Amniotic epithelial cell (primary cell): Measurements from ENCODE around the gene RPTOR.

Experiments
- DNase-seq: peaks from one replicate; pipeline ENCODE4 v3.0.0-alpha.2; 2010; ENCODE audit warnings: low read depth

Gene RPTOR

DNA sequence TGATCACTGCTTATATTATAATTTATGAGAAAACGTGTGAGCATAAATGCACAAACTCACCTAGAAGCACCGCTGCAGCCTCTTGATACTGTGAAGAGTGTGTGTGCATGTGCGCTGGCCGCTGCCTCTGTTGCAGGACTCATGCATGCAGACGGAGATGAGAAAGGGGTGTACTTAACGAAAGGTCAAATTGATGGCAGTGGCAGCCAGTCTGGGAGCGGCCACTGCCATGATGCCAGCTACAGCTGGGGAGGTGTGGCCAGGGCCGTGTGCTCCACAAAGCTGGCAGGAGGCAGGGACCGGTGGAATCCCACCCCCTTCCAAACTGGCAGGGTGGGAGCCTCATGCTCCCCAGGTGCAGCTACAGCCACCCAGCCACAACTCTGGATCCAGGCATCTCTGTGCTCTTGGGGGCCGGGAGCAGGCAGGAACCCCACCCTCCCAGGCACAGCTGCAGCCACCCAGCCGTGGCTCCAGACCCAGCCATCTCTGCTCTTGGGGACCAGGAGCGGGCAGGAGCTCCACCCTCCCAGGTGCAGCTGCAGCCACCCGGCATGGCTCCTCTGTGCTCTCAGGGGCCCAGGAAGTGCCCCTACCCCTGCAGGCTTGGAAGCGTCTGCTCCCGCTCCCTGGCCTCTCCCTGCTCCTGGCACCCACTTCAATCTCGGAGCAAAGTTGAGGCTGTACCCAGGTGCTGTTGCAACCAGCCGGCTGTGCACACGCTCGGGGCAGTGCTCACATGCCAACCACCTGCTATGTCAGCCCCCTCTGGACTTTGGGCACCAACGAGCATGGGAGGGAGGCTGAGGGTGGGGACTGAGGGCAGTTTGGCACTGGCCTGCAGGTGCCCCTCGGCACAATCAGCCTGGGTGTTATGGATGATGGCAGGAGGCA, 369.5 kb downstream of the RPTOR start:
- no peak for DNase-seq

DNA sequence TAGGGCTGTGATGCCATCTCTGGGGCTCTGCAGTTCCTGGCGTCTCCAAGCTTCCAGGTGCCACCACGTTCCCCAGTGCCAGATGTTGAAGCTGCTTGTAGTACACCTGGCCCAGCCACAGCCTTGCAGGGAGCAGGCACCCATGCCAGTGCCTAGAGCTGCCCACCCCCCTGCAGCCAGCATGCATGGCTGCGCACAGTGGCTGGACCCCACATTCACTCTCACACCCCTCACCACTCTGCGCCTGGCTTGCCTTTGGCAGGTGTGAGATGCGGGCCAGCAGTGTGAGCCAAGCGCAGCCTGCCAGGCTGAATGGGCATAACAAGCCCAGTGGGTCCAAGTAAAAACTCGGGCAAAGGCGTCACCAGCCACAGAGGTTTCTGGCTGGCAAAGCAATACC, 371.6 kb downstream of the RPTOR start:
- DNase-seq = no peak

DNA sequence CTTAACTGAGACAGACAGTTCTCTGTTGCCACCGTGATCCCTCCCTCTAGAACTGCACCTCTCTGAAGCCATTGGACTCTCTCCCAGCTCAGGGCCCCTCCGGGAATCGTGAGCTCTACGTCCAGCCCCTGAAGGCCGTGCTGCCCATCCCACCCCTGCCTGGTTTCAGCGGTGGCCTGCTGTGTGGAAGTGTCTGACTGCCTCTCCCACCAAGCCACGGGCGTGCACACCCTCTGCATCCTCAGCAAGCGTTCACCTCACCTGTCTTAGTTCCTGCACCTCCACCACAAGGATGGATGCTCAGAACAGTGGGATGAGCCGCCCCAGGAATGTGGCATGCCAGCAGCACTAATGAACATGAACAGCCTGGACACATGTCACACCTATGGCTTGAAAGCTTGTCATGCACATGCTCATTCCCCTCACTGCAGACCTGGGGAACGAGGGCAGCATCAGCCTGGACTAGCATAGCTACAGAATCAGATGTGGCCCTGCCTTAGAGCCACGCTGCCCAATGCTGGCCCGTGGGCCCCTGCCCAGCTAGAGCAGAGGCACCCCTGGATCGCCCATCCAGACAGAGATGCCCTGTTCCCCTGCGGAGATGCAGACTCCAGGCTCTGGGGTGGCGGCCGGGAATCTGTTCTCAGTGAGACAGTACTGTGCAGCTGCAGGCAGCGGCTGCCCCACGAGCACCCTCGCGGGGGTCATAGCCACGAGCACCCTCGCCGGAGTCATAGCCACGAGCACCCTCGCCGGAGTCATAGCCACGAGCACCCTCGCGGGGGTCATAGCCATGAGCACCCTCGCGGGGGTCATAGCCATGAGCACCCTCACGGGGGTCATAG, 373.3 kb downstream of the RPTOR start:
- DNase-seq = no peak

DNA sequence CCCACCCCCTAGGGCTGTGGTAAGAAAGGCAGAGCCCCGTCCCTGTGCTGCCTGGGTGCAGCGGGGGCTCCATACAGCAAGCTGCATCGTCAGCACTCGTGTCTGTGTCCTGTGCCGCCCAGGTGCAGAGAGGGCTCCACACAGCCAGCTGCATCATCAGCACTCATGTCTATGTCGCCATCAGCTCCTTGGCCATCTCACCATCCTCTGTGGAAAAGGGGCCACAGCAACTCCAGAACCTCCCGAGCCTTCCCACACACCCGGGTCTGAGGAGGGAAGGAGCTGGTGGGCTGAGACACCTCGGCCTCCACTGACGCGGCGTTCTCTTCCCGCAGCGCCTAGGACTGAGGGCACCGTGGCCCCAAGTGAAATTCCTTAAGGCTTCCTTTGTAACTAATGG, 374.1 kb downstream of the RPTOR start:
- DNase-seq = no peak

DNA sequence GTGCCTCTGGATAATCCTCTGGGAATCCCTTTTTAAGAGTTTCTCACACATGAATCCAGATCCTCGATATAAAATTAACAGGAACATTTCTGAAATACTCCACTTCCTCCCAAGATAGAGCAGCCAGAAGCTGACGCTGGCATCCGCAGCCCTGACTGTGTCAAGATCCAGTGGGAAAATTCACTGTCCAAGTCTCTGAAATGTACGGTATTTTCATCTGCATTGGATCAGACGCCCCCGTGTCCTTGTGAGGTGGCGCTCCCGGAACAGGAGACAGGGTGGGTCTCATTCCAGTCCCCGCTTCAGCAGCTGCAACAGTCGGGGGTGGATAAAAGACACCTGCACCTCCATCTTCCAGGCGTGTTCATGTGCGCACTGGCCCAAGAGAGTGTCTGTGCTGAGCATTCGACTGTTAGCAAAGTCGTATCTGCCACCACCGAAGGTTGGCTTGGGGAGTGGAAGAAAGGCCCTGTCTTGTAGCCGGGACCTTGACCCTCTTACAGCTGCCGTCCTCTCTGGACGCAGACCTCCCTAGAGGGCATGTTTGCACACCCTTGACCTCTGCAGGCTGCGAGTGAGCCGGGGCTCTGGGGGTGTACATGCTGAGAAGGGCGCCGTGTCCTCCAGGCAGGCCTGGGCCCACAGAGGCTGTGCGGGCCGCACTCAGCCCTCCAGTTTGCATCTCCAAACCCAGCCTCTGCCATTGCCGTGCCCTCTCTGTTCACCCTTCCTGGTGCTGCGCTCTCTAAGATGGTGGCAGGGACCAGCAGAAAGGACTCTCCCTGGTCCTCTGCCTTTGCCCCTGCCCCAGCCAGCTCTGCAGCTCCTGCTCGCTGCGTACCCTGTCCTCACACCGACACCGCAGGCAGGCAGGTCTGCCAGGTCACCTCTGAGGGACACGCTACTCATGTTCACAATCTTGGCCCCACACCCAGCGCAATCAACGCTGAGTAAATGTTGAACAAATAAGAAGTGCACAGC, 375.0 kb downstream of the RPTOR start:
- DNase-seq = no peak

- DNase-seq = no peak
Observed at GRCh38 chr17:80920441-80920840, 375.8 kb downstream of the RPTOR start.

DNA sequence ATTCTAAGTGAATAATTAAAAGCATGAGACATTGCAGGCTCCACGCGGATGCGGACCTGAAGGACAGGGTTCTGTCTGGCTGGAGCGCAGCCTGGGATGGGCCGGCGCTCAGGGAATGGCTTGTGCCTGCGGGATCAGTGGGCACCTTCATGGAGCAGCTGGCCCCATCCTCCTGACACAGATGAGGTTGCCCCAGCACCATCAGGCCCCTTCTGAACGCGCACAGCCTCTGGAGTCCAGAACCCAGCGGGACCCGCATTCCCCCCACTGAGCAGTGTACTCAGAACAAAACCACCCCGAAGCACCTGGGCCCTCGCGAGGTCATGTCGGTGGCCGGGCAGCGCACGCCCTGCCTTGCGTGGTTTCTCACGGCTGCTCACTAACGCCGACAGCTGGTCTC, 376.5 kb downstream of the RPTOR start:
- DNase-seq = no peak

DNA sequence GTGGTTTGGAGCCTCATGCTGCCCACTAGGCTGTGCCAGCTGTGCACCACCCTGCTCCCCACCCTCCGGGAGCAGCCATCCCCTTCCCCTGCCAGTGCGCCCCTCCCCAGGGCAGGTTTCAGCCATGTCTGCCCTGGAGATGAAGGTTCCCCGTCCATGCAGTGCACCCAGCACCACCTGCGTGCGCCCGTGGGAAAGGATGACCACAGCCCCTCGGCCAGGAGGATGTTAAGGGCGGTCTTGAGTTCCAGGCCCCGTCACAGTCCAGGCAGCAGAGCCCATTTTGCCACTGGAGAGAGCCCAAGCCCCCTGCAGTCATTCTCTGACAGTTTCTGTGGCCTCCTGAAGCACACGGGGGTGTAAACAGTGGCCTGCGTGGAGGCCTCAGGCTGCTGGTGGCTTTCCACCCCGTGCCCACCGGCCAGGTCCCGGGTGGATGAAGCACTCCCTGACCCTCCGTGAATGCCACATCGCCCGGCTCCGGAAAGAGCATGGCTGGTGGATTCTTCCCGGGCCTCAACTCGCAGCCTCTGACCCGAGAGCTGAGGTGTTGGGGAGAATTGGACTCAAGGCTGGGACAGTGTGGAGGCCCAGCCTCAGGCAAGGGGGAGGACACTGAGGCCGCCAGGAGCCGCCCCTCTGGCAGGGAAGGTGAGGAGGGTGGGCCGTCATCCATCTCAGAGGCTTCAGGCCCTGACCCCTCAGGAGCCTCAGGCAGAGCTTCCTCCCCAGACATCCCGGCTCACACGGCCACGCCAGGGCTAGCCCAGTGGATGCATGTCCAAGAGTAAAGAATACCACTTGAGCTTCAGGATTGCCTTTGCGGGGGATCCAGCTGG, 377.3 kb downstream of the RPTOR start:
- no peak for DNase-seq

DNA sequence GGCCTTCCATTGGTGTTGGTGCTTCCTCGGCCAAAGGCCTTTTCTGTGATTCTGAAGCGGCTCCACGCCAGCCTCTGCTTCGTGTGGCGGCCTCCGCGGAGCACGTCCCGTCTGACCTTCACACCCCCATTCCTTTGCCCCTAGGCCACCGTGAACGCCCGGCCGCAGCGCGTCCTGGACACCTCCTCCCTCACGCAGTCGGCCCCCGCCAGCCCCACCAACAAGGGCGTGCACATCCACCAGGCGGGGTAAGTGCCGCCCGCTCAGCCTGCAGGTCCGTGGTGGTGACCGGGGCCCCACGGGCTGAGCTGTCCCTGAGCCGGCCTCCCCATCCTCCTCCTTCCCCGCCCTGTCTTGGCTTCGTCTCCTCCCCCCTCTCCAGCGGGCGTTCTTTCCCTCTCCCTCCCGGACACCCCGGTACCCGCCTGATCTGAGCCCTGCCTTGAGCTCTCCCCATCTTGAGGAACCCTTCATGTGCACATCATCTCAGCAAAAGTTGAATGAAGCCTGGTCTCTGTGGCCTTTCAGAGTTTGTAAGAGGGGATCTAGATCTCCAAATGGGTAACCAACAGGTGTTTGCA, 378.0 kb downstream of the RPTOR start:
- no peak for DNase-seq

- no peak for DNase-seq
Observed at GRCh38 chr17:80923211-80924110, 378.8 kb downstream of the RPTOR start.

GRCh38 chr17:80924111-80924806, 379.6 kb downstream of the RPTOR start:
- no peak for DNase-seq

DNA sequence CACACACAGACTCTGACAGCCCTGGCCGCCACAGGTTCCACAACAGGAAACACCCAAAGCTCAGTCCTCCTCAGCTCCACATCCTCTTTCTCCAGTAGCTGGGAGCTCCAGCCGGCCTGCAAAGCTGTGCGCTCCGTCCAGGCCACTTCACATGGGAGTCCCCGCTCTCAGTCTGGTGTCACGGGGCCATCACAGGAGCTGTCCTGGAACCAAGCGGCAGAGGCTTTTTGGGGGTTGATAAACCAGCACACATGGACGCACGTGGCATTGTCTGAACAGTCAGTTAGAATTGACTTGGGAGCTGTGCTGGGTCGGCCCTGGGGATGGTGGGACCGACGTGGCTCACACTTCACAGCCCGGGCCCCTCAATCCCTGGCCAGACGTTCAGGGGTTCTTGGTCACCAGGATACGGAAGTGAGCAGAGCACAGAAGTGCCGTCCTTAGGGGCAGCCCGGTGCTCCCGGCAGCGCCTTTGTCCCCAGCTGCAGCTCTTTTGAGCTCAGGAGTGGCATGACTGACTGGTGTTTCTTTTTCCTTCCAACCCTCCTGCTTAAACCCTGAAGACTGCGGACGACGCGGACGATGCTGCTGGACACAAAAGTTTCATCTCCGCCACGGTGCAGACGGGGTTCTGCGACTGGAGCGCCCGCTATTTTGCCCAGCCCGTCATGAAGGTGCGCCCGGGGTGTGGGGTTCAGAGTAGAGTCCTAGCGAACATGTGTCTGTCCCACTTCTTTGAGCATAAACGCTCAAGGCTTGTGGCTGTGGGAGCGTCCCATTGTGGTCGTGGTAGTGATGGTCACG, 380.4 kb downstream of the RPTOR start:
- DNase-seq = no peak

DNA sequence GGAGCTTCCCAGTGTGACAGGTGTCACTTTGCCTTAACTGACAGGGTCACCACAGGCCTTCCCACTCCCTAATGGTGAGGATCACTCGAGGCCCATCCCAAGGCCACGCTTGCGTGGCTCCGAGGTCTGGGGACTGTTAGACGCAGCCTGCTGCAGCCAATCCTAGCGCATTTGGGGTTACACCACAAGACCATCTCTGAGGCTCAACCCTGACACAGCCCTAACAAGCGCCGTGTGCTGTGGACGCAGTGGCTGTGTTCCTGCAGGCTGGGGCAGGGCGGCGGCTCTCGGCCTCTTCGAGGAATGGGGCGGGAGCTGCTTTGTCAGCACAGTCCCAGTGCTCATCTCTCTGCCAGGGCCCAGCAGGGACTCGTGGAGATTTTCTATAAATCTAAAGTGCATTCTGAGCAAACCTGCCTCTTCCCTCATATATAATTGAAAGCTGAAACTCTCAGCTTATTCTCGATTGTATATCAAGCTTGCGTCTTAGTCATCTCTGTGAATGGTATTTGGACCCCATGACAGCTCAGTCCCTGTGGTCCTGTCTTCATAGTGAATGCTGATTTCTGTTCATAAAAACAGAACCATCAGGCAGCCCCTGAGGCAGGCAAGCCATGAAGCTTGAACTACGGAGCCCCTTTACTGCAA, 381.2 kb downstream of the RPTOR start:
- no peak for DNase-seq

DNA sequence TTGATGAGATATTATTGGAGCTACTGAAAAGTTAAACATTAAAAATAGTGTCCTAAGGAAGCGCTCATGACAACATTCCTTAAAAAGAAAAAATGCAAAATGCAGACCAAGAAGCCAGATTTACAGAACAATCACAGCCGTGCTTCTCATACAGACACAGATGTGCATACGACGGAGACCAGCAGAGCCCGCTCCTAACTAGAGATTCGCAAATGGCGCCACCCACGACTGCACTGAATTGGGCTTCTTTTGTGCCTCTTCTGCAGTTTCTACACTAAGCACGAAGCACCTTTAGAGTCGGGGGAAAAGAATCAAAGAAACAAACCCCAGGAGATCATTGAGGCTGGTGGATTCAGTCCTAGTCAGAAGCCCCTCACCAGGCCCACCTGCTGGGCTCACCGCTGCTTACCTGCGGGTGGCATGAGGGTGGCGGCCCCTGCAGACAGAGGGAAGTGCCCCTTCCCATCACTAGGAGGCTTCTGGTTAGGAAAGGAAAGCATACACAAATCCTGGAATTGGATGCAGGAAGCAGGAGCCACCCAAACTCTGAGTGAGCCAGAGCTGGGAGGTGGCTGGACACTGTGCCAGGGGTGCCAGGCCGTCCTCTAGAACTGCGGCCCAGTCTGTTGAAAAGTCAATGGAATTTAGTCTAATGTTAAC, 382.1 kb downstream of the RPTOR start:
- DNase-seq = no peak

- DNase-seq = no peak
Observed at GRCh38 chr17:80927791-80928216, 383.2 kb downstream of the RPTOR start.

- no peak for DNase-seq
Observed at GRCh38 chr17:80929449-80929848, 384.8 kb downstream of the RPTOR start.
